Adrenal gland (tissue), 12 donors: ENCODE measurements around the gene KAZN. TPM values are rescaled to one million over a fixed set of nuclear protein-coding genes. Genes with fewer than 3 reads are reported as not detected.

Experiments used
- DNase-seq, 7 donors: peaks; one replicate each; pipeline ENCODE4 v3.0.0-alpha.2; 2019 to 2020
- H3K27ac ChIP-seq, 5 donors: fragments of 200-600 bp; sonication (generic) in 4 of 5; 1 replicate in 3 of 5; 2 replicates in 2 of 5; pipeline versions ENCODE4 v1.5.1 to v1.8.0; 2016 to 2020; ENCODE audit warnings: mild to moderate bottlenecking in 1 of 5
- H3K27me3 ChIP-seq: fragments of 200-600 bp; 2 replicates; pipeline ENCODE4 v1.8.0; 2021
- H3K36me3 ChIP-seq, 2 donors: fragments of 200-600 bp; replicated peaks in 1 of 2; 1 replicate in 1 of 2; 2 replicates in 1 of 2; pipeline versions ENCODE4 v1.5.1 to v1.8.0; 2018 to 2022
- H3K4me1 ChIP-seq, 2 donors: fragments of 200-600 bp; replicated peaks in 1 of 2; 1 replicate in 1 of 2; 2 replicates in 1 of 2; pipeline versions ENCODE4 v1.5.1 to v1.8.0; 2018 to 2021
- H3K4me3 ChIP-seq, 4 donors: fragments of 200-600 bp; sonication (generic) in 3 of 4; one replicate each; pipeline ENCODE4 v1.5.1; 2016 to 2018
- H3K9me3 ChIP-seq, 3 donors: fragments of 200-600 bp; sonication (generic) in 1 of 3; replicated peaks in 1 of 3; 1 replicate in 2 of 3; 2 replicates in 1 of 3; pipeline versions ENCODE4 v1.5.1 to v1.8.0; 2016 to 2021
- POLR2A ChIP-seq, 2 donors: fragments of 450-650 bp; IDR thresholded peaks; one replicate each; pipeline ENCODE4 v1.6.1; 2017; ENCODE audit warnings: antibody characterized with exemption in 2 of 2, mild to moderate bottlenecking in 2 of 2, moderate library complexity in 1 of 2
- WGBS, 4 donors: extraction: QIAGEN DNeasy Blood & Tissue Kit in 2 of 4; methylation state at CpG; one replicate each; pipeline versions ENCODE4 v1.1.5 to v1.1.7; 2013 to 2017; 5-methylcytosine and 5-hydroxymethylcytosine counted together
- intact Hi-C, 2 donors: fragments of 100-400 bp; cut with DNase I; formaldehyde crosslinking; loops; one replicate each; pipeline versions ENCODE4 v1.14.1 to v1.15.0; 2022 to 2023
- polyA plus RNA-seq, 3 donors: library from polyadenylated mRNA; stranded (reverse); fragments of 200-250 nt in 2 of 3; fragments of 350-450 nt in 1 of 3; fragmentation: Illumina TruSeq in 1 of 3; extraction: RNeasy Lipid Tissue Mini Kit (QIAGEN cat#74804) in 1 of 3; gene quantifications; one replicate each; pipeline ENCODE4 v1.2.3, GENCODE V29; 2013 to 2014
- total RNA-seq, 9 donors: library from RNA; depleted of rRNA in 4 of 9; stranded (reverse); fragments of >200 nt in 4 of 9; fragments of 120-200 nt in 1 of 9; fragmentation: NEBNext Ultra II Directional in 1 of 9; extraction: Animal tissue kit (Norgen Biotek cat#: 25700) in 1 of 9; gene quantifications; one replicate each; pipeline versions ENCODE4 v1.1.0 to v1.2.4, GENCODE V29; 2013 to 2023
- TF ChIP-seq, protein P1 (sequence below), 6 experiments: fragments of 450-650 bp in 4 of 6; fragments of 200-600 bp in 2 of 6; sonication (generic) in 1 of 6; IDR thresholded peaks; 1 replicate in 5 of 6; 2 replicates in 1 of 6; pipeline versions ENCODE4 v1.5.1 to v1.8.0; 2016 to 2021; ENCODE audit warnings: antibody characterized with exemption in 6 of 6, mild to moderate bottlenecking in 2 of 6, moderate library complexity in 1 of 6
- donor health status: healthy with polysubstance abuse.
- donor health status: Bipolar disorder and iron deficiency.
- donor health status: DM: yes; HTN: yes; CAD: no.
- donor health status: DM: no; HTN: no; CAD: no.
- donor health status: DM: no; HTN: no; CAD: no.
- donor health status: DM: yes; HTN: yes; CAD: no.

The KAZN gene
- total and polyA plus RNA-seq, 12 donors = 5.9 to 63.4 (median 29.5) TPM

DNA sequence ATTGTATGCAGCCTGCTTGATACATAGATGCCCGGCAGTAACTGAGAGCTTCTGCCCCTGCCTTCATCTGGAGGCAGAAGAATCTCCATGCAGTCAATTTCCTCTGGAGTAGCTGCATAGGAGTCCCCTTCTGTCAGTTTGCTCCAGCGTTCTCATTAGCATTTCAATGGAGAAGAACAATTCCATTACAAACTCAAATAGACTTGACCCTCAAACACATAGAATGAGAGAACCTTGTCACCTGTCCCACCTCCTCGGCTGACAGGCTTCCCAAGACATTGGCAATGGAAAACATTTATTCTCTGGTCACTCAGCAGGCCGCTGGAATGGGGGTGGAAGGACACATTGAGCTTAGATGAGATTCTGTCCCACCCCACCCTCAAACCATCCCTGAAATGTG, 509.4 kb downstream of the KAZN start:
- DNase-seq = no peak
- intact Hi-C loops = loop anchor here in 1 of 2 donors (10.0 kb wide), 1 partner anchor 333 kb away; no protein-coding TSS in a partner anchor
- Histone ChIP-seq H3K36me3 (no peaks in the 10 kb centered on the region), H3K4me1 (no peaks in the 10 kb centered on the region), H3K4me3 (no peak overlapping the region), H3K27ac (no peak overlapping the region), H3K27me3 (no peaks in the 10 kb centered on the region), H3K9me3 (no peaks in the 10 kb centered on the region)
- TF ChIP-seq POLR2A (IDR thresholded peaks at IDR 0.05) = no peak
- TF ChIP-seq, protein P1, sequence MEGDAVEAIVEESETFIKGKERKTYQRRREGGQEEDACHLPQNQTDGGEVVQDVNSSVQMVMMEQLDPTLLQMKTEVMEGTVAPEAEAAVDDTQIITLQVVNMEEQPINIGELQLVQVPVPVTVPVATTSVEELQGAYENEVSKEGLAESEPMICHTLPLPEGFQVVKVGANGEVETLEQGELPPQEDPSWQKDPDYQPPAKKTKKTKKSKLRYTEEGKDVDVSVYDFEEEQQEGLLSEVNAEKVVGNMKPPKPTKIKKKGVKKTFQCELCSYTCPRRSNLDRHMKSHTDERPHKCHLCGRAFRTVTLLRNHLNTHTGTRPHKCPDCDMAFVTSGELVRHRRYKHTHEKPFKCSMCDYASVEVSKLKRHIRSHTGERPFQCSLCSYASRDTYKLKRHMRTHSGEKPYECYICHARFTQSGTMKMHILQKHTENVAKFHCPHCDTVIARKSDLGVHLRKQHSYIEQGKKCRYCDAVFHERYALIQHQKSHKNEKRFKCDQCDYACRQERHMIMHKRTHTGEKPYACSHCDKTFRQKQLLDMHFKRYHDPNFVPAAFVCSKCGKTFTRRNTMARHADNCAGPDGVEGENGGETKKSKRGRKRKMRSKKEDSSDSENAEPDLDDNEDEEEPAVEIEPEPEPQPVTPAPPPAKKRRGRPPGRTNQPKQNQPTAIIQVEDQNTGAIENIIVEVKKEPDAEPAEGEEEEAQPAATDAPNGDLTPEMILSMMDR (IDR thresholded peaks at IDR 0.05) = no peak
- 53 to 88% (median 62%) methylated on average over 3 to 4 of the region's 4 CpGs for WGBS, 4 donors

DNA sequence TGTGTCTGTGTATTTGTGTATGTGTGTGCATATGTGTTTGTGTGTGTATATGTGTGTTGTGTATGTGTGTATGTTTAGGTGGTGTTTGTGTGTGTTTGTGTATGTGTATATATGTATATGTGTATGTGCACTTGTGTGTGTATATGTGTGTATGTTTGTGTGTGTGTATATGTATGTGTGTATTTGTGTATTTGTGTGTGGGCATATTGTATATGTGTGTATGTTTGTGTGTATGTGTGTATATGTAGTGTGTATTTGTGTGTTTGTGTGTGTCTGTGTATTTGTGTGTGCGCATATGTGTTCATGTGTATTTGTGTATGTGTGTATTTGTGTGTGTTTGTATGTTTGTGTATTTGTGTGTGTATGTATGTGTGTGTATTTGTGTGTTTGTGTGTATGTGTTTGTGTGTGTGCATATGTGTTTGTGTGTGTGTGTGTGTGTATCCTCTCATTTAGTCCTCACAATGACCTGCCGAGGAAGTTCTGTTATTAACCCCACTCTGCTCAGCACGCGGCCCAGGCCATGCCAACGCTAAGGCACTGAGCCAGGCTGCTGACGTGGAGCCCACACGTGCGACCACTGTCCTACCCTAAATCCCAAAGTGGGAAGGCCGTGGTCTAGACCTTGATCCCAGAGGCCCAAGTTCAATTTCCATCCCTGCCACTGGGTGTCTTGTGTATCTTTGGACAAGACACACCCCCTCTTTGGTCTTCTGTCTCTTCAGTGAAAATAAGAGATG, 511.8 kb downstream of the KAZN start:
- Histone ChIP-seq H3K36me3 (no peaks in the 10 kb centered on the region), H3K4me3 (no peak overlapping the region), H3K4me1 (no peaks in the 10 kb centered on the region), H3K27me3 (no peaks in the 10 kb centered on the region), H3K27ac (no peak overlapping the region), H3K9me3 (no peaks in the 10 kb centered on the region)
- no peak for TF ChIP-seq POLR2A (IDR thresholded peaks at IDR 0.05)
- TF ChIP-seq, protein P1 (IDR thresholded peaks at IDR 0.05) = no peak
- DNase-seq = no peak
- intact Hi-C loops = no loop called here
- 80 to 87% (median 82%) methylated on average over 5 to 9 of the region's 9 CpGs for WGBS, 4 donors

DNA sequence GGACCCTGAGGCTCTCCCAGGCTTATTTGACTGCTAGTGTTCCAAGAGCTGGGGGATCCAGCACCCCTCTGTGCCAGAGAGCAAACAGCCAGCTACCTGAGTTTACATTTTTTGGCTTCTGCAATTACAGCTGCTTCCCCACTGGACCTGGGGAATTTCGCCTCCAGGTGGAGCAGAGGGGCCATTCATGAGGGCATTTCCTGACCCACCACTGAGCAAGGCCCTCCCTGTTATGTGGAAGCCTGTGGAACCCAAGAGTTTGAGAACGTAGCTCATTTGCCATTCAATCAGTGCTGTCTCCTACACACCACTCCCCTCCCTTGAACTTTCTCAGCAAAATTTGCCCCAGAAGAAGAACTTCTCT, 512.4 kb downstream of the KAZN start:
- Histone ChIP-seq H3K4me3 (no peak overlapping the region), H3K27ac (no peak overlapping the region), H3K9me3 (no peaks in the 10 kb centered on the region), H3K4me1 (peaks cover 0 to 3% of the 10 kb centered on the region in 2 donors), H3K27me3 (no peaks in the 10 kb centered on the region), H3K36me3 (no peaks in the 10 kb centered on the region)
- TF ChIP-seq, protein P1 (IDR thresholded peaks at IDR 0.05) = no peak
- intact Hi-C loops = no loop called here
- WGBS, 4 donors = 88 to 100% (median 95%) methylated on average over 1 to 2 of the region's 2 CpGs
- no peak for DNase-seq

DNA sequence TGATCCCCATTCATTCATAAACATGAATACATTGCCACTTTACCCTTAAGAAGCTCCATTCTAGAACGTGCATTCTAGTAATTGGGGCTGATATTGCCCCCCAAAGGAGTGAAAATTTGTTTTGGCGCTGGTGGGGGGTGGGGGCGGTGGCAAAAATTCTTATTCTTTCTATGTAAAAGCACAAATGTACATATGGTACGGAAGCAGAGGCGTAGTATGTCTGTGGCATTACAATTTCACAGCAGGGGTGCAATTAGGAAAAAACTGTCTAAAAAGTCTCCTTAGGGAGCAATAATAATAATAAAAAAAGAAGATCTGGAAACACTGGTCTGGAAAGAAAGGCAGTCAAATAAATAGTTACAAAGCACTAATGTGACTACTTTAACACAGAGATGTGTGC, 514.7 kb downstream of the KAZN start:
- intact Hi-C loops = no loop called here
- 86 to 94% (median 90%) methylated on average over 5 of the region's 5 CpGs for WGBS, 4 donors

More for the DNA sequence above, 514.7 kb downstream of the KAZN start:
- peaks cover 0 to 21% of the 10 kb centered on the region in 2 donors for H3K4me1 ChIP-seq
- H3K9me3 ChIP-seq = no peaks in the 10 kb centered on the region
- H3K36me3 ChIP-seq = no peaks in the 10 kb centered on the region
- no peaks in the 10 kb centered on the region for H3K27me3 ChIP-seq
- H3K4me3 ChIP-seq = no peak overlapping the region
- DNase-seq = no peak
- TF ChIP-seq, protein P1 (IDR thresholded peaks at IDR 0.05) = no peak
- TF ChIP-seq POLR2A (IDR thresholded peaks at IDR 0.05) = no peak
- H3K27ac ChIP-seq = no peak overlapping the region
